ENCODE data around the gene CSNK2A1. TPM values are rescaled to one million over a fixed set of nuclear protein-coding genes. Genes with fewer than 3 reads are reported as not detected.
"Not testable (repeated sequence)": the region's sequence is repeated elsewhere in the genome, so short reads cannot be mapped to it uniquely, and the experiment has no call there.

The CSNK2A1 gene
- total RNA-seq, 1 experiment from 2014 or later, result 161 TPM

- DNase-seq (ENCODE audit: low spot score), result no peak
Observed at GRCh38 chr20:487655-488054, 55.9 kb downstream of the CSNK2A1 start.

GRCh38 chr20:483815-484644, 59.6 kb downstream of the CSNK2A1 start:
- DNase-seq (ENCODE audit: low spot score), result no peak

- DNase-seq (ENCODE audit: low spot score), result no peak
Observed at GRCh38 chr20:481167-481566, 62.4 kb downstream of the CSNK2A1 start.

GRCh38 chr20:480044-480443, 63.5 kb downstream of the CSNK2A1 start:
- no peak for DNase-seq (ENCODE audit: low spot score)

- no peak for DNase-seq (ENCODE audit: low spot score)
Observed at GRCh38 chr20:479487-479886, 64.1 kb downstream of the CSNK2A1 start.

- DNase-seq (ENCODE audit: low spot score), result peak; percentile 21
Observed at GRCh38 chr20:478949-479429, 64.6 kb downstream of the CSNK2A1 start.

GRCh38 chr20:478010-478948, 65.3 kb downstream of the CSNK2A1 start:
- DNase-seq (ENCODE audit: low spot score), result no peak

GRCh38 chr20:476561-477249, 66.9 kb downstream of the CSNK2A1 start:
- DNase-seq (ENCODE audit: low spot score), result not testable (repeated sequence)

GRCh38 chr20:475463-476357, 67.9 kb downstream of the CSNK2A1 start:
- no peak for DNase-seq (ENCODE audit: low spot score)

- DNase-seq (ENCODE audit: low spot score), result no peak
Observed at GRCh38 chr20:474581-474980, 69.0 kb downstream of the CSNK2A1 start.

GRCh38 chr20:472889-473292, 70.7 kb downstream of the CSNK2A1 start:
- DNase-seq (ENCODE audit: low spot score), result no peak

- DNase-seq (ENCODE audit: low spot score), result no peak
Observed at GRCh38 chr20:472137-472846, 71.3 kb downstream of the CSNK2A1 start.

- DNase-seq (ENCODE audit: low spot score), result no peak
Observed at GRCh38 chr20:469746-470490, 73.7 kb downstream of the CSNK2A1 start.

GRCh38 chr20:467755-468154, 75.8 kb downstream of the CSNK2A1 start:
- no peak for DNase-seq (ENCODE audit: low spot score)

GRCh38 chr20:462199-462991, 81.2 kb downstream of the CSNK2A1 start, which contains the start of gene TBC1D20:
TBC1D20 (minus strand) TSS chr20:462533; CDS start chr20:462405, 128 bp downstream.
- peak; percentile 83 for DNase-seq (ENCODE audit: low spot score)

- no peak for DNase-seq (ENCODE audit: low spot score)
Observed at GRCh38 chr20:461254-462198, 82.1 kb downstream of the CSNK2A1 start.

GRCh38 chr20:460707-461106, 82.9 kb downstream of the CSNK2A1 start:
- DNase-seq (ENCODE audit: low spot score), result no peak
